Measurements from ENCODE around the gene AGAP1.

Gene AGAP1

GRCh38 chr2:235538144-235538639 lies 44.3 kb downstream of the AGAP1 start:
- H3K4me1 ChIP-seq (ENCODE audit: control insufficient read depth, insufficient read depth, low read length) = peaks cover 9% of the 10 kb centered on the region
- H3K9me3 ChIP-seq (ENCODE audit: control insufficient read depth, low read length) = no peaks in the 10 kb centered on the region
- no peaks in the 10 kb centered on the region for H3K27me3 ChIP-seq (ENCODE audit: control insufficient read depth, insufficient read depth, low read length, poor library complexity, severe bottlenecking)
- no peak overlapping the region for H3K4me3 ChIP-seq (ENCODE audit: insufficient read depth, low read depth, low read length)
- no peak overlapping the region for H3K27ac ChIP-seq (ENCODE audit: insufficient read depth, low read depth, low read length, poor library complexity, severe bottlenecking)
- no peaks in the 10 kb centered on the region for H3K36me3 ChIP-seq (ENCODE audit: control insufficient read depth, insufficient read depth, low read length)
- 81 to 87% methylated on average over 7 of the region's 7 CpGs for WGBS, 2 experiments

- Histone ChIP-seq H3K27me3 (ENCODE audit: control insufficient read depth, insufficient read depth, low read length, poor library complexity, severe bottlenecking) (no peaks in the 10 kb centered on the region), H3K36me3 (ENCODE audit: control insufficient read depth, insufficient read depth, low read length) (no peaks in the 10 kb centered on the region), H3K27ac (ENCODE audit: insufficient read depth, low read depth, low read length, poor library complexity, severe bottlenecking) (no peak overlapping the region), H3K4me3 (ENCODE audit: insufficient read depth, low read depth, low read length) (no peak overlapping the region), H3K4me1 (ENCODE audit: control insufficient read depth, insufficient read depth, low read length) (peaks cover 1% of the 10 kb centered on the region), H3K9me3 (ENCODE audit: control insufficient read depth, low read length) (no peaks in the 10 kb centered on the region)
- 92 to 95% methylated on average over 5 of the region's 5 CpGs for WGBS, 2 experiments
Observed at GRCh38 chr2:235538981-235539380, 45.1 kb downstream of the AGAP1 start.

- Histone ChIP-seq H3K4me3 (ENCODE audit: insufficient read depth, low read depth, low read length) (no peak overlapping the region), H3K9me3 (ENCODE audit: control insufficient read depth, low read length) (no peaks in the 10 kb centered on the region), H3K27ac (ENCODE audit: insufficient read depth, low read depth, low read length, poor library complexity, severe bottlenecking) (no peak overlapping the region), H3K27me3 (ENCODE audit: control insufficient read depth, insufficient read depth, low read length, poor library complexity, severe bottlenecking) (no peaks in the 10 kb centered on the region), H3K36me3 (ENCODE audit: control insufficient read depth, insufficient read depth, low read length) (no peaks in the 10 kb centered on the region), H3K4me1 (ENCODE audit: control insufficient read depth, insufficient read depth, low read length) (peaks cover 5% of the 10 kb centered on the region)
- WGBS, 2 experiments = 85 to 96% methylated on average over 7 of the region's 7 CpGs
Observed at GRCh38 chr2:235539773-235540172, 45.9 kb downstream of the AGAP1 start.

DNA sequence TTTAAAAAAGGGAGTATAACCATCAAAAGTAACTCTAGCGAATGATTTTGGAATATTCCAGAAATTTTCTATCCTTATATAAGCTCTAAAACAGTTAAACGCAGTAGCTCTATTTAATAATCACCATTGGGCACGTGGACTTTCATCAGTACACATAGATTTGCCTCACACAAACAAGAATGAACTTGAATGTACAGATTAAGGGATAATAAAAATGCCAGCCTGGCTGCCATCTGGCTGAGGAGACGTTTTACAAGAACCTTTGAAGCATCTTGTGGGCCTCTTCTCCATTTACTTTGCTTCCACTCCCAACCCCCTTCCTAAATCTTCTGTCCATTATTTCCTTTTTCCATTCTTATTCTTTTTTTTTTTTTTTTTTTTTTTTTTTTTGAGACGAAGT lies 47.2 kb downstream of the AGAP1 start:
- no peak overlapping the region for H3K4me3 ChIP-seq (ENCODE audit: insufficient read depth, low read depth, low read length)
- WGBS, 2 experiments = 82 to 92% methylated on average over 4 to 5 of the region's 5 CpGs
- peaks cover 8% of the 10 kb centered on the region for H3K4me1 ChIP-seq (ENCODE audit: control insufficient read depth, insufficient read depth, low read length)
- H3K27ac ChIP-seq (ENCODE audit: insufficient read depth, low read depth, low read length, poor library complexity, severe bottlenecking) = no peak overlapping the region
- H3K36me3 ChIP-seq (ENCODE audit: control insufficient read depth, insufficient read depth, low read length) = no peaks in the 10 kb centered on the region
- H3K27me3 ChIP-seq (ENCODE audit: control insufficient read depth, insufficient read depth, low read length, poor library complexity, severe bottlenecking) = no peaks in the 10 kb centered on the region
- no peaks in the 10 kb centered on the region for H3K9me3 ChIP-seq (ENCODE audit: control insufficient read depth, low read length)

GRCh38 chr2:235541838-235542549 lies 48.2 kb downstream of the AGAP1 start:
- H3K36me3 ChIP-seq (ENCODE audit: control insufficient read depth, insufficient read depth, low read length) = no peaks in the 10 kb centered on the region
- H3K27ac ChIP-seq (ENCODE audit: insufficient read depth, low read depth, low read length, poor library complexity, severe bottlenecking) = no peak overlapping the region
- no peaks in the 10 kb centered on the region for H3K9me3 ChIP-seq (ENCODE audit: control insufficient read depth, low read length)
- WGBS, 2 experiments = 92 to 93% methylated on average over 10 to 11 of the region's 11 CpGs
- H3K27me3 ChIP-seq (ENCODE audit: control insufficient read depth, insufficient read depth, low read length, poor library complexity, severe bottlenecking) = no peaks in the 10 kb centered on the region
- H3K4me3 ChIP-seq (ENCODE audit: insufficient read depth, low read depth, low read length) = no peak overlapping the region
- H3K4me1 ChIP-seq (ENCODE audit: control insufficient read depth, insufficient read depth, low read length) = peaks cover 8% of the 10 kb centered on the region

DNA sequence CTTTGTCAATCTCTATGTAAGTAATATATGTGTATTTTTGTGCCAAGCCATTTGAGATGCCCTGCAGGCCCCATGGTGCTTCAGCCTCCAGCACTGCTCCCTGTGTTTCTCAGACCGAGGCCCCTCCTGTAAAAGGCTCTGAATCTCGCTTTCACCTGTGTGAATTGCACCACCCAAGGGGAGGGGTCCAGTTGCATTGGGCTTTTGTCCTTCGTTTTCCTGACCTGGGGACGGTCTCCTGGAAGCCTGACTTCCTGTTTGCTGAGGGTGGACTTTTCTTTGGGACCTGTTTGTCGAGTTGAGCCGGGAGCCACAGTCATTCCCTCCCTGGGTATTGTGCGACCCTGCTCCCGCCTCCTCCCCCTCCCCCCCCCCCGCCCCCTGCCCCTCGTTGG lies 48.9 kb downstream of the AGAP1 start:
- no peak overlapping the region for H3K27ac ChIP-seq (ENCODE audit: insufficient read depth, low read depth, low read length, poor library complexity, severe bottlenecking)
- no peaks in the 10 kb centered on the region for H3K36me3 ChIP-seq (ENCODE audit: control insufficient read depth, insufficient read depth, low read length)
- WGBS, 2 experiments = 32 to 38% methylated on average over 5 to 6 of the region's 10 CpGs
- no peaks in the 10 kb centered on the region for H3K27me3 ChIP-seq (ENCODE audit: control insufficient read depth, insufficient read depth, low read length, poor library complexity, severe bottlenecking)
- no peaks in the 10 kb centered on the region for H3K9me3 ChIP-seq (ENCODE audit: control insufficient read depth, low read length)
- H3K4me1 ChIP-seq (ENCODE audit: control insufficient read depth, insufficient read depth, low read length) = peaks cover 8% of the 10 kb centered on the region
- no peak overlapping the region for H3K4me3 ChIP-seq (ENCODE audit: insufficient read depth, low read depth, low read length)

DNA sequence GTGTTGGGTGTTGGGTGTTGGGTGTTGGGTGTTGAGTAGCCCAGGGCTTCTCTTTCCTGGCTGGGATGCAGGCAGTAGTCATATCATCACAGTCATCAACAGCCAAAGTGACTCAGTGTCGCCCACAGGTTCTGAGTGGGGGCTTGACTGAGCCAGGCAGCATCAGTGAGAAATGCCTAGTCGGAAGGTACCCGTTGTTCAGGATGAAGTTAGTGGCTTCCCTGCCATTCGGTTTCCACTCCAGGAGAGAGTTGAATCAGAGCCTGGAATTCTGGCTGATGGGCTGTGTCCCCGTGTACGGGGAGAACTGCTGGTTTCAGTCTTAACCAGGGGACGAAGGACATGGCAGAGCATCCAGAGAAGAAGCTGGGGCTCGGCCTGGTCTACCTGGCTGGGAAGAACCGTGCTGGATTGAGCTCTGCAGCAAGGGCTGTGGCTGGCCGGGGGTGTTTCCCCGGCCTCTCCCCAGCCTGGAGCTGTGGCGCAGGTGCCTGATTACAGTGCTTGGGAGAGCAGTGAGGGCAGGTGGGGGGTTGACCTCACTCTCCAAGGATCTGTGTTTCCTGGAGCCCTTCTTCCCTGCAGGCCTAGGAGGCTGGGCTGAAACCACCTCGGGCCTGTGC lies 49.4 kb downstream of the AGAP1 start:
- no peak overlapping the region for H3K27ac ChIP-seq (ENCODE audit: insufficient read depth, low read depth, low read length, poor library complexity, severe bottlenecking)
- H3K27me3 ChIP-seq (ENCODE audit: control insufficient read depth, insufficient read depth, low read length, poor library complexity, severe bottlenecking) = no peaks in the 10 kb centered on the region
- peaks cover 8% of the 10 kb centered on the region for H3K4me1 ChIP-seq (ENCODE audit: control insufficient read depth, insufficient read depth, low read length)
- WGBS, 2 experiments = 82 to 85% methylated on average over 13 of the region's 13 CpGs
- H3K4me3 ChIP-seq (ENCODE audit: insufficient read depth, low read depth, low read length) = no peak overlapping the region
- no peaks in the 10 kb centered on the region for H3K9me3 ChIP-seq (ENCODE audit: control insufficient read depth, low read length)
- H3K36me3 ChIP-seq (ENCODE audit: control insufficient read depth, insufficient read depth, low read length) = no peaks in the 10 kb centered on the region

DNA sequence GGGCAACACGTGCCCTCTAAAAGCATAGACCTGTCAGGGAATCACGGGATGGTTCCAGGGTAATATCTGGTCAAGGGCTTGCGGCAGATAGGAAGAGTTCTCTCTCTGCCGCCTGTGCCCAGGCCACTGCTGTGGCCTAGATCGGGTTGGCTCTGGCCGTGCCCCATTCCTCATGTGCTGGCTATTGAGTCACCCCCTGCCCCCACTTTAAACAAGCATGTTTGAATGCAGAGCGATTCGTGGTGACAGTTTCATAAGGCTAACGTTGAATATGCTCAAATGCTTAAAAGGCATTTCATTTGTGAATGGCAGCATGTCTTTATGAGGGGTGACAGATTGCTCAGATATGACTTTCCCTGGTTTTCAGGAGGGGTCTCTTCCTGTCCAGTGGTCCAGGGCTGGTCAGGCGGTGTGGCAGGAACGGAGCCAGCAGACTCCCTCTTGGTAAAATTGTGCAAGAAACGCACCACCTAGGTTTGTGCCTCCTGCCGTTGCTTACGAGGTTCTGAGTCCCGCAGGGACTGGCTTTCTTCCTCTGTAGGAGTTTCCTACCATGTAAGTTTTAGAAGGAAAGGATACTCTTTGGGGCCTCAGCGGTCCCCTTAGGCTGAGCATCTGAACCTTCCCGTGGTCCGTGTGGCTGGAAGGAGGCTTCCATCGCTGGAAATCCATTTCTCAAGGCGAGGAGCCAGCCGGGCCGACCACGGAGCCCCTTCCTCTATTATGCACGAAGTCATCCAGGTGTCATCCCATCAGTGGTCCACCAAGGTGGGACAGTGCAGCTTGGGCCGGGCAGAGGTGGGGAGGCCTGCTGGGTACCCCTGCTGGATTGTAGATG lies 50.2 kb downstream of the AGAP1 start:
- no peaks in the 10 kb centered on the region for H3K9me3 ChIP-seq (ENCODE audit: control insufficient read depth, low read length)
- WGBS, 2 experiments = 94 to 95% methylated on average over 25 of the region's 25 CpGs

GRCh38 chr2:235544689-235544969 lies 50.8 kb downstream of the AGAP1 start:
- Histone ChIP-seq H3K36me3 (ENCODE audit: control insufficient read depth, insufficient read depth, low read length) (no peaks in the 10 kb centered on the region), H3K9me3 (ENCODE audit: control insufficient read depth, low read length) (no peaks in the 10 kb centered on the region), H3K4me3 (ENCODE audit: insufficient read depth, low read depth, low read length) (no peak overlapping the region), H3K27ac (ENCODE audit: insufficient read depth, low read depth, low read length, poor library complexity, severe bottlenecking) (no peak overlapping the region), H3K27me3 (ENCODE audit: control insufficient read depth, insufficient read depth, low read length, poor library complexity, severe bottlenecking) (no peaks in the 10 kb centered on the region), H3K4me1 (ENCODE audit: control insufficient read depth, insufficient read depth, low read length) (peaks cover 8% of the 10 kb centered on the region)
- 91 to 95% methylated on average over 4 of the region's 5 CpGs for WGBS, 2 experiments

More for the DNA sequence above, 50.2 kb downstream of the AGAP1 start:
- Histone ChIP-seq H3K27me3 (ENCODE audit: control insufficient read depth, insufficient read depth, low read length, poor library complexity, severe bottlenecking) (no peaks in the 10 kb centered on the region), H3K4me3 (ENCODE audit: insufficient read depth, low read depth, low read length) (no peak overlapping the region), H3K27ac (ENCODE audit: insufficient read depth, low read depth, low read length, poor library complexity, severe bottlenecking) (no peak overlapping the region), H3K4me1 (ENCODE audit: control insufficient read depth, insufficient read depth, low read length) (peaks cover 8% of the 10 kb centered on the region), H3K36me3 (ENCODE audit: control insufficient read depth, insufficient read depth, low read length) (no peaks in the 10 kb centered on the region)
